ENCODE measurements around the gene C12orf43. TPM values are rescaled to one million over a fixed set of nuclear protein-coding genes. Genes with fewer than 3 reads are reported as not detected.

C12orf43 gene
- total RNA-seq, 2 donors from 2014 or later = 12.3 to 12.7 TPM

DNA sequence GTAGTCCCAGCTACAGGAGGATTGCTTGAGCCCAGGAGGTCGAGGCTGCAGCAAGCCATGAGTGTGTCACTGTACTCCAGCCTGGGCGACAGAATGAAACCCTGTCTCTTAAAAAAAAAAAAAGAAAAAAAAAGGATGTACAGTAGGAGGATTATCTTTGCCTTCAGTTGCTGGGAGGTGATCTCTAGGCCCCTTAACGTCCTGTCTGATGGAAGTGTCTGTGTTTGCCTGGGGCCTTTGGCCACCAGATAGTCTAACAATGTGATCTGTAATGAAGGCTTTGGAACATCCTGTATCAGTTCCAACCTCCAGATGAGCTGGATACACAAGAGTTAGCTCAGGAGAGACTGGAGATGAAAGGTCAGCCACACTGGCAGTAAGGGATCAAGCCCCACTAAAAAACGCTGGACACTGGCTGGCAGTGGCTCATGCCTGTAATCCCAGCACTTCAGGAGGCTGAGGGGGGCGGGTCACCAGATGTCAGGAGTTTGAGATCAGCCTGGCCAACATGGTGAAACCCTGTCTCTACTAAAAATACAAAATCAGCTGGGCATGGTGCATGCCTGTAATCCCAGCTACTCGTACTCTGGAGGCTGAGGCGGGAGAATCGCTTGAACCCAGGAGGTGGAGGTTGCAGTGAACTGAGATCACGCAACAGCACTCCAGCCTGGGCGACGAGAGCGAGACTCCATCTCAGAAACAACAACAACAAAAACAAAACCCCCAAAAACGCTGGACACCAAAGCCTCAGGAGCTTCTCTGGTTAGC is 57.0 kb downstream of the C12orf43 start:
- TF ChIP-seq, protein P1, sequence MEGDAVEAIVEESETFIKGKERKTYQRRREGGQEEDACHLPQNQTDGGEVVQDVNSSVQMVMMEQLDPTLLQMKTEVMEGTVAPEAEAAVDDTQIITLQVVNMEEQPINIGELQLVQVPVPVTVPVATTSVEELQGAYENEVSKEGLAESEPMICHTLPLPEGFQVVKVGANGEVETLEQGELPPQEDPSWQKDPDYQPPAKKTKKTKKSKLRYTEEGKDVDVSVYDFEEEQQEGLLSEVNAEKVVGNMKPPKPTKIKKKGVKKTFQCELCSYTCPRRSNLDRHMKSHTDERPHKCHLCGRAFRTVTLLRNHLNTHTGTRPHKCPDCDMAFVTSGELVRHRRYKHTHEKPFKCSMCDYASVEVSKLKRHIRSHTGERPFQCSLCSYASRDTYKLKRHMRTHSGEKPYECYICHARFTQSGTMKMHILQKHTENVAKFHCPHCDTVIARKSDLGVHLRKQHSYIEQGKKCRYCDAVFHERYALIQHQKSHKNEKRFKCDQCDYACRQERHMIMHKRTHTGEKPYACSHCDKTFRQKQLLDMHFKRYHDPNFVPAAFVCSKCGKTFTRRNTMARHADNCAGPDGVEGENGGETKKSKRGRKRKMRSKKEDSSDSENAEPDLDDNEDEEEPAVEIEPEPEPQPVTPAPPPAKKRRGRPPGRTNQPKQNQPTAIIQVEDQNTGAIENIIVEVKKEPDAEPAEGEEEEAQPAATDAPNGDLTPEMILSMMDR (IDR thresholded peaks at IDR 0.05) = no peak
- no peak overlapping the region for H3K27ac ChIP-seq
- H3K4me1 ChIP-seq (ENCODE audit: control insufficient read depth in 1 of 2, low read depth in 2 of 2) = no peaks in the 10 kb centered on the region
- ATAC-seq (ENCODE audit: insufficient number of reproducible peaks, low FRiP score, low read depth) (no peak), DNase-seq (ENCODE audit: low spot score) (no peak)
- no peaks in the 10 kb centered on the region for H3K9me3 ChIP-seq
- no peaks in the 10 kb centered on the region for H3K27me3 ChIP-seq (replicated peaks; ENCODE audit: insufficient read depth)
- H3K36me3 ChIP-seq = no peaks in the 10 kb centered on the region
- no peak overlapping the region for H3K4me3 ChIP-seq

DNA sequence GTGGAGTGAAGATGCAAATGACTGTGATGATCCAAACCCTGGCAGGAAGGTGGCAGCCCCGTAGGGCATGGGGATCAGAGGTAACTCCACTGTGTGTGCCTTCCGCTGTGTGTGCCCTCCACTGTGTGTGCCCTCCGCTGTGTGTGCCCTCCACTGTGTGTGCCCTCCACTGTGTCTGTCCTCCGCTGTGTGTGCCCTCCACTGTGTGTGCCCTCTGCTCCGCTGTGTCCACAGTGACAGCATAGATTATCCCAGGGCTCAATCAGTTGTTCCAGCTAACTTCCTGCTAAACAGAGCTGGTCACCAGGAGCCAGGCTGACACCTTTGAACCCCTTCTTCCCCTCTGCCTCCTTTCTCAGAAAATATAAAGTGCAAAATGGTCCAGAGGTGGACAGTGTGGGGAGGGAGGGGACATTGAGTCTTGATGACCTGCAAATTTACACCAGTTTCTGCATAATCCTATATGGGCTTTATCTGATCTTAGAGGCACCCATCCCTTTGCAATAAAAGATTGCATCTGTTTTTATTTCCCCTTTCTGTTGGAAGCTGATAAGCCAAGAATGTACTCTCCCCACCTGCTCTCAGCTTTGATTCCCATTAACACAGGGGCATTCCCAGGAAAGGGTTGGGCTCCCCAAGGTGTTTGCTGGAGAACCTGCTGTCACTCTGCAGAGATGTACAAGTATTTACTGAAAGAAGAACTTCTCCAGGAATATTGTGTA is 59.5 kb downstream of the C12orf43 start:
- H3K4me3 ChIP-seq = no peak overlapping the region
- no peaks in the 10 kb centered on the region for H3K9me3 ChIP-seq

DNA sequence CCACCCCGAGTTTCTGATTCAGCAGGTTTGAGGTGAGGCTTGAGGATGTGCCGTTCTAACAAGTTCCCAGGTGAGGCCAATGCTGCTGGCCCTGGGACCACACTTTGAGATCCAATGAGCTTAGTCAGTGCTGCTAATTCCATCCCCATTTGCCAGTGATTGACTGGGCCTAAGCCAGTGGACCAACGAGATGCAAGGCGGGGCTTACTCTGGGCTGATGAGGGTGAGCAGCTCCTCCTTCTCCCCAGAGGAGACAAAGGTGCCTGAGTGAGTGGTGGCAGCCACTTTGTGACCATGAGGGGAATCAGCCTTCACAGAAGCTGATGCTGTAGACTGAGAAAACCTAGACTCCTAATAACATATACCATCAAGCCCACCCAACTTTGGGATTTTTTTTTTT is 61.1 kb downstream of the C12orf43 start:
- no peaks in the 10 kb centered on the region for H3K27me3 ChIP-seq (replicated peaks; ENCODE audit: insufficient read depth)
- ATAC-seq (ENCODE audit: insufficient number of reproducible peaks, low FRiP score, low read depth) (no peak), DNase-seq (ENCODE audit: low spot score) (no peak)
- H3K9me3 ChIP-seq = no peaks in the 10 kb centered on the region
- TF ChIP-seq, protein P1 (IDR thresholded peaks at IDR 0.05) = no peak
- H3K27ac ChIP-seq = no peak overlapping the region
- no peak overlapping the region for H3K4me3 ChIP-seq
- no peaks in the 10 kb centered on the region for H3K36me3 ChIP-seq
- H3K4me1 ChIP-seq (ENCODE audit: control insufficient read depth in 1 of 2, low read depth in 2 of 2) = no peaks in the 10 kb centered on the region

More for the DNA sequence above, 59.5 kb downstream of the C12orf43 start:
- no peak for DNase-seq (ENCODE audit: low spot score)
- no peaks in the 10 kb centered on the region for H3K4me1 ChIP-seq (ENCODE audit: control insufficient read depth in 1 of 2, low read depth in 2 of 2)
- TF ChIP-seq, protein P1 (IDR thresholded peaks at IDR 0.05) = no peak
- no peak for ATAC-seq (ENCODE audit: insufficient number of reproducible peaks, low FRiP score, low read depth)
- no peak overlapping the region for H3K27ac ChIP-seq
- H3K36me3 ChIP-seq = no peaks in the 10 kb centered on the region
- no peaks in the 10 kb centered on the region for H3K27me3 ChIP-seq (replicated peaks; ENCODE audit: insufficient read depth)

DNA sequence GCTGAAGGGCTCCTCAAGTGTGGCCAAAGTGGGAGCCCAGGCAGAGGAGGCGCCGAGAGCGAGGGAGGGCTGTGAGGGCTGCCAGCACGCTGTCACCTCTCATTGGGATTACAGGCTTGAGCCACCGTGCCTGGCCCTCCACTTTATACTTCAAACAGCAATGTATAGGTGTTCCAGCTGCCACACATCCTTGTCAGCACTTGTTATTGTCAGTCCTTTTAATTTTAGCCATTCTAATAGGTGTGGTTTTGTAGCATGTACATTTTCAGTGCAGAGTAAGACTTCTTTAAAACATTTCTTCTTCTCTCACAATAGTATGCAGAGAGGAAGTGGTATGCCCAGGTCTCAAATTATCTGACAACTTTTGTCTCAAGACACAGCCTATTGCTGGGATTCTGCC is 65.5 kb downstream of the C12orf43 start:
- TF ChIP-seq, protein P1 (IDR thresholded peaks at IDR 0.05) = no peak
- no peak for DNase-seq (ENCODE audit: low spot score)
- H3K27me3 ChIP-seq (replicated peaks; ENCODE audit: insufficient read depth) = no peaks in the 10 kb centered on the region
- H3K36me3 ChIP-seq = no peaks in the 10 kb centered on the region
- ATAC-seq (ENCODE audit: insufficient number of reproducible peaks, low FRiP score, low read depth) = no peak
- no peak overlapping the region for H3K27ac ChIP-seq
- no peaks in the 10 kb centered on the region for H3K4me1 ChIP-seq (ENCODE audit: control insufficient read depth in 1 of 2, low read depth in 2 of 2)
- H3K9me3 ChIP-seq = no peaks in the 10 kb centered on the region
- no peak overlapping the region for H3K4me3 ChIP-seq

Other genes with a start within 250 kb of the C12orf43 start
- gene SPPL3, start 112.1 kb downstream of the C12orf43 start, total RNA-seq = 10 to 100 TPM; 23.7 to 24.8 TPM
- gene HNF1A, start 37.9 kb downstream of the C12orf43 start, total RNA-seq = under 1 TPM in 1 of 2 donors, not detected in 1; 0.49 TPM
- 1 to 10 TPM; 1.1 to 3.1 TPM for gene OASL, start 22.8 kb upstream of the C12orf43 start, total RNA-seq
- 1 to 10 TPM; 3.2 to 4.0 TPM for gene P2RX7, start 116.4 kb upstream of the C12orf43 start, total RNA-seq
- gene P2RX4, start 193.6 kb upstream of the C12orf43 start, total RNA-seq = 10 to 100 TPM; 42.3 to 50.4 TPM

All from thoracic aorta (tissue), 2 donors.